Prostate gland (tissue), 2 donors: ENCODE measurements around the gene DRC7. TPM values are rescaled to one million over a fixed set of nuclear protein-coding genes. Genes with fewer than 3 reads are reported as not detected.

Source experiments
- DNase-seq: peaks from one replicate; pipeline ENCODE4 v3.0.0-alpha.2; 2019; ENCODE audit warnings: low spot score
- H3K27ac ChIP-seq, 2 donors: fragments of 200-600 bp; sonication (generic); 2 replicates each; pipeline ENCODE4 v1.5.1; 2017 to 2019
- H3K27me3 ChIP-seq: fragments of 200-600 bp; sonication (generic); replicated peaks from 2 replicates; pipeline ENCODE4 v1.5.1; 2019; ENCODE audit not compliant: insufficient read depth
- H3K36me3 ChIP-seq, 2 donors: fragments of 200-600 bp; sonication (generic); 1 replicate in 1 of 2; 2 replicates in 1 of 2; pipeline versions ENCODE4 v1.5.1 to v1.8.1; 2017 to 2019
- H3K4me1 ChIP-seq: fragments of 200-600 bp; sonication (generic); replicated peaks from 2 replicates; pipeline ENCODE4 v1.5.1; 2019
- H3K4me3 ChIP-seq, 2 donors: fragments of 200-600 bp; sonication (generic); 2 replicates each; pipeline ENCODE4 v1.5.1; 2017 to 2019
- H3K9me3 ChIP-seq: fragments of 200-600 bp; sonication (generic); 2 replicates; pipeline ENCODE4 v1.5.1; 2017
- POLR2A ChIP-seq: fragments of 450-650 bp; IDR thresholded peaks from one replicate; pipeline ENCODE4 v1.6.1; 2016; ENCODE audit warnings: antibody characterized with exemption, mild to moderate bottlenecking
- POLR2AphosphoS5 ChIP-seq: sonication (generic); formaldehyde crosslinking; IDR thresholded peaks from one replicate; pipeline ENCODE4 v1.6.1; 2017; ENCODE audit warnings: antibody characterized with exemption
- WGBS: methylation state at CpG from one replicate; pipeline ENCODE4 v1.1.5; 2018; 5-methylcytosine and 5-hydroxymethylcytosine counted together
- intact Hi-C: fragments of 100-400 bp; cut with DNase I; formaldehyde crosslinking; loops from one replicate; pipeline ENCODE4 v1.14.2; 2022
- total RNA-seq, 2 donors: library from RNA; depleted of rRNA; stranded (reverse); fragments of >200 nt; gene quantifications; one replicate each; pipeline ENCODE4 v1.1.0, GENCODE V29; 2016
- TF ChIP-seq, protein P1 (sequence below), 4 experiments: fragments of 200-600 bp in 2 of 4; fragments of 450-650 bp in 2 of 4; sonication (generic) in 2 of 4; IDR thresholded peaks; 1 replicate in 3 of 4; 2 replicates in 1 of 4; pipeline ENCODE4 v1.5.1; 2016 to 2019; ENCODE audit warnings: antibody characterized with exemption in 4 of 4, mild to moderate bottlenecking in 2 of 4, moderate library complexity in 2 of 4

DRC7 gene
- total RNA-seq, 2 donors from 2014 or later: 5.5 TPM; not detected in 1

GRCh38 chr16:57657228-57657627 is 37.4 kb upstream of the DRC7 start:
- WGBS: 90% methylated on average over 13 of the region's 13 CpGs
- Histone ChIP-seq H3K4me1 (no peaks in the 10 kb centered on the region), H3K36me3 (peaks cover 0 to 6% of the 10 kb centered on the region in 2 donors), H3K9me3 (no peaks in the 10 kb centered on the region), H3K4me3 (no peak overlapping the region), H3K27ac (no peak overlapping the region), H3K27me3 (no peaks in the 10 kb centered on the region)
- intact Hi-C loops: loop anchor here (10.0 kb wide), 1 partner anchor 58 kb away; no protein-coding TSS in a partner anchor
- no peak for DNase-seq
- TF ChIP-seq POLR2AphosphoS5 (no peak), POLR2A (no peak)
- TF ChIP-seq, protein P1, sequence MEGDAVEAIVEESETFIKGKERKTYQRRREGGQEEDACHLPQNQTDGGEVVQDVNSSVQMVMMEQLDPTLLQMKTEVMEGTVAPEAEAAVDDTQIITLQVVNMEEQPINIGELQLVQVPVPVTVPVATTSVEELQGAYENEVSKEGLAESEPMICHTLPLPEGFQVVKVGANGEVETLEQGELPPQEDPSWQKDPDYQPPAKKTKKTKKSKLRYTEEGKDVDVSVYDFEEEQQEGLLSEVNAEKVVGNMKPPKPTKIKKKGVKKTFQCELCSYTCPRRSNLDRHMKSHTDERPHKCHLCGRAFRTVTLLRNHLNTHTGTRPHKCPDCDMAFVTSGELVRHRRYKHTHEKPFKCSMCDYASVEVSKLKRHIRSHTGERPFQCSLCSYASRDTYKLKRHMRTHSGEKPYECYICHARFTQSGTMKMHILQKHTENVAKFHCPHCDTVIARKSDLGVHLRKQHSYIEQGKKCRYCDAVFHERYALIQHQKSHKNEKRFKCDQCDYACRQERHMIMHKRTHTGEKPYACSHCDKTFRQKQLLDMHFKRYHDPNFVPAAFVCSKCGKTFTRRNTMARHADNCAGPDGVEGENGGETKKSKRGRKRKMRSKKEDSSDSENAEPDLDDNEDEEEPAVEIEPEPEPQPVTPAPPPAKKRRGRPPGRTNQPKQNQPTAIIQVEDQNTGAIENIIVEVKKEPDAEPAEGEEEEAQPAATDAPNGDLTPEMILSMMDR (IDR thresholded peaks at IDR 0.05): no peak

GRCh38 chr16:57658130-57658877 is 36.3 kb upstream of the DRC7 start:
- Histone ChIP-seq H3K4me3 (no peak overlapping the region), H3K27me3 (no peaks in the 10 kb centered on the region), H3K4me1 (no peaks in the 10 kb centered on the region), H3K27ac (no peak overlapping the region), H3K36me3 (peaks cover 0 to 6% of the 10 kb centered on the region in 2 donors), H3K9me3 (no peaks in the 10 kb centered on the region)
- 85% methylated on average over 10 of the region's 10 CpGs for whole genome bisulfite sequencing
- DNase-seq: no peak
- intact Hi-C loops: loop anchor here (10.0 kb wide), 1 partner anchor 56 kb away; no protein-coding TSS in a partner anchor
- no peak for TF ChIP-seq POLR2AphosphoS5

- TF ChIP-seq, protein P1 (IDR thresholded peaks at IDR 0.05): no peak
- TF ChIP-seq POLR2AphosphoS5: no peak
- H3K27me3 ChIP-seq: no peaks in the 10 kb centered on the region
- 79% methylated on average over 19 of the region's 19 CpGs for WGBS
- DNase-seq: no peak
- H3K4me1 ChIP-seq: no peaks in the 10 kb centered on the region
- peaks cover 0 to 6% of the 10 kb centered on the region in 2 donors for H3K36me3 ChIP-seq
- intact Hi-C loops: loop anchor here (10.0 kb wide), 1 partner anchor 56 kb away; no protein-coding TSS in a partner anchor
- no peaks in the 10 kb centered on the region for H3K9me3 ChIP-seq
- no peak overlapping the region for H3K4me3 ChIP-seq
- H3K27ac ChIP-seq: no peak overlapping the region
Observed at GRCh38 chr16:57658878-57659674, 35.5 kb upstream of the DRC7 start.

DNA sequence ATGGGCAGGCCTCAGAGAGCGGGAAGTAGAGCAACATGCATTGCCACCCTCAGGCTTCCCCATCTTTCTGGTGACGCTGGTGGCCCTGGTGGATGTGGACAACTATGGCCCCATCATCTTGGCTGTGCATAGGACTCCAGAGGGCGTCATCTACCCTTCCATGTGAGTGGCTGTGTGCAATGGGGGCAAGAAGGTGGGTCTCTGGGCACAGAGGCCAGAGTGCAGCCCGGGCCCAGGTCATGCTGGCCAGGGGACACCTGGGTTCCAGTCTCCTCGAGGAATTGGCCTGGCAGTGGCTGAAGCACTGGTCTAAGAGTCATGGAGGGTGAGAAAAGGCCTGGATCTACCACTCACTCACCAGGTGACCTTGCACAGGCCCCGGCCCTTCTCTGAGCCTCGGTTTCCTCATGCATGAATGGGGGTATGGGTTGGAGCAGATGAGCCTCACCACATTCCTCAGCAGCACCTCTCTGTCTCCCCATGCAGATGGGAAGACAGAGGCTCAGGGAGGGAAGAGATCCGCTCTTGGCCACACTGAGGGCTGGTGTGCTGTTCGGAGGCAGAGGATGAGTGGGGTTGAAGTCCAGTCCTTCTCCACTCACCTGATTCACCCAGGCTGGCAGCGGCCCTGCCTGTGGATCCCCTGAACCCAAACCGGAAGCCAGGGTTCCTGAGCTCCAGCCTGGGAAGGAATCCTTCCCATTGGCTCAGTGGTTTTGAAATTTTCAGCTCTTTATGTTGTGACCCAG is 33.7 kb upstream of the DRC7 start:
- 96% methylated on average over 11 of the region's 11 CpGs for WGBS
- no peak for DNase-seq
- intact Hi-C loops: no loop called here
- no peak overlapping the region for H3K27ac ChIP-seq
- no peak for TF ChIP-seq POLR2AphosphoS5
- TF ChIP-seq, protein P1 (IDR thresholded peaks at IDR 0.05): no peak
- TF ChIP-seq POLR2A: no peak
- no peaks in the 10 kb centered on the region for H3K4me1 ChIP-seq
- peaks cover 0 to 6% of the 10 kb centered on the region in 2 donors for H3K36me3 ChIP-seq
- H3K27me3 ChIP-seq: no peaks in the 10 kb centered on the region
- no peak overlapping the region for H3K4me3 ChIP-seq
- H3K9me3 ChIP-seq: no peaks in the 10 kb centered on the region

- Histone ChIP-seq H3K36me3 (peaks cover 0 to 6% of the 10 kb centered on the region in 2 donors), H3K27me3 (no peaks in the 10 kb centered on the region), H3K4me1 (no peaks in the 10 kb centered on the region), H3K4me3 (no peak overlapping the region), H3K27ac (no peak overlapping the region), H3K9me3 (no peaks in the 10 kb centered on the region)
- intact Hi-C loops: no loop called here
- TF ChIP-seq POLR2AphosphoS5 (no peak), POLR2A (no peak)
- TF ChIP-seq, protein P1 (IDR thresholded peaks at IDR 0.05): no peak
- WGBS: 89% methylated on average over 7 of the region's 7 CpGs
- no peak for DNase-seq
Observed at GRCh38 chr16:57661510-57661909, 33.1 kb upstream of the DRC7 start.
